Right cardiac atrium (tissue), 5 donors: ENCODE results near the gene MAPK12. TPM values are rescaled to one million over a fixed set of nuclear protein-coding genes. Genes with fewer than 3 reads are reported as not detected.
A peak's percentile ranks its signal among the peaks of the same experiment; 100 is the strongest.

Source experiments
- ATAC-seq, 2 donors: fragments of 200-7000 bp; cut with Tn5 transposase; one replicate each; pipeline versions ENCODE4 v1.8.0 to v1.9.1; 2020; ENCODE audit warnings: moderate library complexity in 2 of 2, mild to moderate bottlenecking in 1 of 2
- DNase-seq, 3 donors: peaks; one replicate each; pipeline ENCODE4 v3.0.0-alpha.2; 2020
- H3K27ac ChIP-seq: one replicate; pipeline ENCODE4 v1.5.1; 2013; ENCODE audit warnings: mild to moderate bottlenecking, low read length, control low read depth, moderate library complexity
- H3K27me3 ChIP-seq: one replicate; pipeline ENCODE4 v1.6.1; 2013; ENCODE audit not compliant: control insufficient read depth, insufficient read depth
- H3K4me1 ChIP-seq: one replicate; pipeline ENCODE4 v1.6.1; 2013; ENCODE audit warnings: low read length; ENCODE audit not compliant: control insufficient read depth, insufficient read depth
- H3K4me3 ChIP-seq: one replicate; pipeline ENCODE4 v1.5.1; 2013; ENCODE audit warnings: low read length, control low read depth
- H3K9me3 ChIP-seq: one replicate; pipeline ENCODE4 v1.6.1; 2013; ENCODE audit warnings: low read length; ENCODE audit not compliant: control insufficient read depth
- WGBS: extraction: QIAGEN DNeasy Blood & Tissue Kit; methylation state at CpG from one replicate; pipeline ENCODE4 v1.1.7; 2013; 5-methylcytosine and 5-hydroxymethylcytosine counted together
- intact Hi-C, 4 donors: fragments of 100-400 bp; cut with DNase I; formaldehyde crosslinking; loops; one replicate each; pipeline versions ENCODE4 v1.11.0 to v1.14.0; 2022 to 2023
- polyA plus RNA-seq: library from polyadenylated mRNA; stranded (reverse); fragments of 200-250 nt; gene quantifications from one replicate; pipeline ENCODE4 v1.2.3, GENCODE V29; 2013
- total RNA-seq, 4 donors: library from RNA; stranded (reverse); fragmentation: NEBNext Ultra II Directional; extraction: Animal tissue kit (Norgen Biotek cat#: 25700); gene quantifications; one replicate each; pipeline ENCODE4 v1.2.1, GENCODE V29; 2021
- donor health status: healthy with polysubstance abuse.
- donor health status: DM: no; HTN: yes; CAD: no.
- donor health status: DM: no; HTN: no; CAD: no.
- donor health status: DM: no; HTN: yes; CAD: no; lungs with severe emphysema.
- donor health status: DM: yes; HTN: yes; CAD: no.

MAPK12 gene
- total and polyA plus RNA-seq, 5 donors = 10.5 to 15.2 (median 11.5) TPM

- Histone ChIP-seq H3K4me3 (no peak overlapping the region), H3K4me1 (peaks cover 5% of the 10 kb centered on the region), H3K27me3 (no peaks in the 10 kb centered on the region), H3K9me3 (no peaks in the 10 kb centered on the region), H3K27ac (no peak overlapping the region)
- DNase-seq (peak in 2 of 3 donors; percentile 27 to 73), ATAC-seq (no peak)
- WGBS = 78% methylated on average over 11 of the region's 11 CpGs
- intact Hi-C loops = loop anchor here in 2 of 4 donors (5.0 kb wide), 1 partner anchor 92 kb away; the partner anchor contains the start of gene PPP6R2 (in 2 of the 2)
Observed at GRCh38 chr22:50250249-50250554, 11.3 kb downstream of the MAPK12 start.

- ATAC-seq = no peak
- intact Hi-C loops = loop anchor here in 3 of 4 donors (5.0 to 10.0 kb wide), 2 partner anchors 93 to 255 kb away; partner anchors contain the start of genes PPP6R2 (in 3 of the 3), LMF2 (in 1 of the 3) and NCAPH2 (in 1 of the 3)
Observed at GRCh38 chr22:50249341-50250248, 11.9 kb downstream of the MAPK12 start.

GRCh38 chr22:50248196-50249081 lies 13.0 kb downstream of the MAPK12 start:
- Histone ChIP-seq H3K27me3 (no peaks in the 10 kb centered on the region), H3K4me1 (peaks cover 5% of the 10 kb centered on the region), H3K27ac (no peak overlapping the region), H3K9me3 (no peaks in the 10 kb centered on the region), H3K4me3 (no peak overlapping the region)
- intact Hi-C loops = loop anchor here in 2 of 4 donors (5.0 to 10.0 kb wide), 2 partner anchors 94 to 256 kb away; partner anchors contain the start of genes LMF2 (in 1 of the 2), NCAPH2 (in 1 of the 2) and PPP6R2 (in 1 of the 2)
- ATAC-seq (no peak), DNase-seq (peak in 1 of 3 donors; percentile 71)
- 87% methylated on average over 29 of the region's 29 CpGs for WGBS

More at GRCh38 chr22:50249341-50250248, 11.9 kb downstream of the MAPK12 start:
- H3K27me3 ChIP-seq = no peaks in the 10 kb centered on the region
- H3K9me3 ChIP-seq = no peaks in the 10 kb centered on the region
- no peak overlapping the region for H3K4me3 ChIP-seq
- H3K27ac ChIP-seq = no peak overlapping the region
- peaks cover 5% of the 10 kb centered on the region for H3K4me1 ChIP-seq
- peak; percentile 19 to 56 (median 50) for DNase-seq
- WGBS = 89% methylated on average over 32 of the region's 32 CpGs

- WGBS = 46% methylated on average over 16 of the region's 16 CpGs
- intact Hi-C loops = loop anchor here in 2 of 4 donors (5.0 to 10.0 kb wide), 2 partner anchors 95 to 257 kb away; partner anchors contain the start of genes LMF2 (in 1 of the 2), NCAPH2 (in 1 of the 2) and PPP6R2 (in 1 of the 2)
- H3K4me3 ChIP-seq = no peak overlapping the region
- no peaks in the 10 kb centered on the region for H3K27me3 ChIP-seq
- H3K9me3 ChIP-seq = no peaks in the 10 kb centered on the region
- ATAC-seq (no peak), DNase-seq (no peak)
- no peak overlapping the region for H3K27ac ChIP-seq
- peaks cover 5% of the 10 kb centered on the region for H3K4me1 ChIP-seq
Observed at GRCh38 chr22:50247748-50248147, 13.7 kb downstream of the MAPK12 start.

GRCh38 chr22:50246242-50247175 lies 15.0 kb downstream of the MAPK12 start:
- peaks cover 5% of the 10 kb centered on the region for H3K4me1 ChIP-seq
- no peak overlapping the region for H3K4me3 ChIP-seq
- no peak for ATAC-seq
- H3K27ac ChIP-seq = no peak overlapping the region
- WGBS = 87% methylated on average over 20 of the region's 20 CpGs
- no peaks in the 10 kb centered on the region for H3K27me3 ChIP-seq
- no peaks in the 10 kb centered on the region for H3K9me3 ChIP-seq
- no peak for DNase-seq
- intact Hi-C loops = loop anchor here in 2 of 4 donors (5.0 to 10.0 kb wide), 2 partner anchors 96 to 258 kb away; partner anchors contain the start of genes LMF2 (in 1 of the 2), NCAPH2 (in 1 of the 2) and PPP6R2 (in 1 of the 2)

GRCh38 chr22:50245214-50246072 lies 16.0 kb downstream of the MAPK12 start:
- 13% methylated on average over 53 of the region's 53 CpGs for WGBS
- intact Hi-C loops = loop anchor here in 2 of 4 donors (5.0 to 10.0 kb wide), 2 partner anchors 97 to 259 kb away; partner anchors contain the start of genes LMF2 (in 1 of the 2), NCAPH2 (in 1 of the 2) and PPP6R2 (in 1 of the 2)
- Histone ChIP-seq H3K27ac (peak overlapping the region; percentile 86), H3K4me1 (peaks cover 5% of the 10 kb centered on the region), H3K4me3 (peak overlapping the region; percentile 87), H3K9me3 (no peaks in the 10 kb centered on the region), H3K27me3 (no peaks in the 10 kb centered on the region)
- peak; percentile 47 to 63 for ATAC-seq
- no peak for DNase-seq

- peak within 1 kb of the TSS; percentile 86 for H3K27ac ChIP-seq
- WGBS = under 1% methylated on average over 76 of the region's 76 CpGs
- peak within 1 kb of the TSS; percentile 87 for H3K4me3 ChIP-seq
- intact Hi-C loops = loop anchor here in 2 of 4 donors (5.0 to 10.0 kb wide), 2 partner anchors 98 to 260 kb away; partner anchors contain the start of genes LMF2 (in 1 of the 2), NCAPH2 (in 1 of the 2) and PPP6R2 (in 1 of the 2)
- ATAC-seq (peak; percentile 92 to 93), DNase-seq (peak; percentile 96 to 99 (median 98))
- no peaks in the 10 kb centered on the region for H3K4me1 ChIP-seq
- H3K9me3 ChIP-seq = no peaks in the 10 kb centered on the region
- H3K27me3 ChIP-seq = no peaks in the 10 kb centered on the region
Observed at GRCh38 chr22:50244420-50245213, 16.9 kb downstream of the MAPK12 start, which contains the start of gene TUBGCP6. Gene TUBGCP6 (minus strand): TSS chr22:50245023. CDS start chr22:50244459, 564 bp downstream.

- Histone ChIP-seq H3K27ac (peak overlapping the region; percentile 24), H3K4me1 (no peaks in the 10 kb centered on the region), H3K4me3 (peak overlapping the region; percentile 87), H3K27me3 (no peaks in the 10 kb centered on the region), H3K9me3 (no peaks in the 10 kb centered on the region)
- intact Hi-C loops = loop anchor here in 1 of 4 donors (10.0 kb wide), 1 partner anchor 261 kb away; the partner anchor contains the start of genes LMF2 and NCAPH2
- DNase-seq = no peak
- no peak for ATAC-seq
- WGBS = 21% methylated on average over 27 of the region's 27 CpGs
Observed at GRCh38 chr22:50243685-50244419, 17.6 kb downstream of the MAPK12 start.
